Vagina (tissue), 2 donors: Measurements from ENCODE around the gene ASCL1.

ENCODE experiments used
- POLR2AphosphoS5 ChIP-seq, 2 donors: sonication (generic); formaldehyde crosslinking; IDR thresholded peaks; one replicate each; pipeline ENCODE4 v1.9.0; 2017; ENCODE audit warnings: antibody characterized with exemption in 2 of 2, mild to moderate bottlenecking in 2 of 2, low read depth in 1 of 2; ENCODE audit not compliant: insufficient read depth in 1 of 2
- TF ChIP-seq, protein P1 (sequence below), 3 experiments: fragments of 450-650 bp in 2 of 3; fragments of 200-600 bp in 1 of 3; sonication (generic) in 1 of 3; IDR thresholded peaks; one replicate each; pipeline ENCODE4 v1.5.1; 2017 to 2019; ENCODE audit warnings: antibody characterized with exemption in 3 of 3, mild to moderate bottlenecking in 2 of 3, moderate library complexity in 2 of 3

DNA sequence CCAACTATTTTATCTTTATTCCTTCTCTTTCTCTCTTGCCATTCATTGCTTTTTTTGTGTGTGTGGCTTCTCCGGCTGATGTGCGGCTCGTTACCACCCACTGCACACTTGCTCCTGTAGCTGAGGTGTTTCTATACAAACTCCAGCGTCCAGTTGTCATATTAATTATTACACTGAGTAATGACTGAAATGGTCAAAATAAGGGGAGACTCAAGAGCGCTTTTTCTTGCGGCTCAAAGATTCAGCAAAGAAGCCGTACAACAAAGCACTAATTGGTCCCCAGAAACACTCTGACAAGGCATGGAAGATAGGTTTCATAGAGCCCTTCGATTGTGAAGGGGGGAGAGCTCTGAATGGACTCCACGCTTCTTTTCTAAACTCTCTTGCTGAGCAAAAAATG is 5.6 kb upstream of the ASCL1 start:
- TF ChIP-seq, protein P1, sequence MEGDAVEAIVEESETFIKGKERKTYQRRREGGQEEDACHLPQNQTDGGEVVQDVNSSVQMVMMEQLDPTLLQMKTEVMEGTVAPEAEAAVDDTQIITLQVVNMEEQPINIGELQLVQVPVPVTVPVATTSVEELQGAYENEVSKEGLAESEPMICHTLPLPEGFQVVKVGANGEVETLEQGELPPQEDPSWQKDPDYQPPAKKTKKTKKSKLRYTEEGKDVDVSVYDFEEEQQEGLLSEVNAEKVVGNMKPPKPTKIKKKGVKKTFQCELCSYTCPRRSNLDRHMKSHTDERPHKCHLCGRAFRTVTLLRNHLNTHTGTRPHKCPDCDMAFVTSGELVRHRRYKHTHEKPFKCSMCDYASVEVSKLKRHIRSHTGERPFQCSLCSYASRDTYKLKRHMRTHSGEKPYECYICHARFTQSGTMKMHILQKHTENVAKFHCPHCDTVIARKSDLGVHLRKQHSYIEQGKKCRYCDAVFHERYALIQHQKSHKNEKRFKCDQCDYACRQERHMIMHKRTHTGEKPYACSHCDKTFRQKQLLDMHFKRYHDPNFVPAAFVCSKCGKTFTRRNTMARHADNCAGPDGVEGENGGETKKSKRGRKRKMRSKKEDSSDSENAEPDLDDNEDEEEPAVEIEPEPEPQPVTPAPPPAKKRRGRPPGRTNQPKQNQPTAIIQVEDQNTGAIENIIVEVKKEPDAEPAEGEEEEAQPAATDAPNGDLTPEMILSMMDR (IDR thresholded peaks at IDR 0.05), result no peak
- no peak for TF ChIP-seq POLR2AphosphoS5 (IDR thresholded peaks at IDR 0.05; ENCODE audit: insufficient read depth in 1 of 2, low read depth in 1 of 2)
